ENCODE data around the gene SPACA9.

DNA sequence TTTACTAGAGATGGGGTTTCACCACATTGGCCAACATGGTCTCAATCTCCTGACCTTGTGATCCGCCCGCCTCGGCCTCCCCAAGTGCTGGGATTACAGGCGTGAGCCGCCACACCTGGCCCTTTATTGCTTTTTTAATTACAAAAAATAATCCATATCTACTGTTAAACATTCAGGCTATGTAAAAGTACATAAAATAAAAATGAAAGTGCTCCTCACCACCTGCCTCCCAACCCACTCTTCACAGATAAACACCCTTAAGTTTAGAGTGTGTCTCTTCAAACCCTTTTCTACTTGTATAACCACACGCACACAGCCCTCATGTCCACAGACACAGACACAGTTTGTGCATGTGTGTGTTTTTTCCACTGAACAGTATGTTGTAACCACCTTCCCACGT is 49.0 kb downstream of the SPACA9 start:
- TF ChIP-seq, protein P1, sequence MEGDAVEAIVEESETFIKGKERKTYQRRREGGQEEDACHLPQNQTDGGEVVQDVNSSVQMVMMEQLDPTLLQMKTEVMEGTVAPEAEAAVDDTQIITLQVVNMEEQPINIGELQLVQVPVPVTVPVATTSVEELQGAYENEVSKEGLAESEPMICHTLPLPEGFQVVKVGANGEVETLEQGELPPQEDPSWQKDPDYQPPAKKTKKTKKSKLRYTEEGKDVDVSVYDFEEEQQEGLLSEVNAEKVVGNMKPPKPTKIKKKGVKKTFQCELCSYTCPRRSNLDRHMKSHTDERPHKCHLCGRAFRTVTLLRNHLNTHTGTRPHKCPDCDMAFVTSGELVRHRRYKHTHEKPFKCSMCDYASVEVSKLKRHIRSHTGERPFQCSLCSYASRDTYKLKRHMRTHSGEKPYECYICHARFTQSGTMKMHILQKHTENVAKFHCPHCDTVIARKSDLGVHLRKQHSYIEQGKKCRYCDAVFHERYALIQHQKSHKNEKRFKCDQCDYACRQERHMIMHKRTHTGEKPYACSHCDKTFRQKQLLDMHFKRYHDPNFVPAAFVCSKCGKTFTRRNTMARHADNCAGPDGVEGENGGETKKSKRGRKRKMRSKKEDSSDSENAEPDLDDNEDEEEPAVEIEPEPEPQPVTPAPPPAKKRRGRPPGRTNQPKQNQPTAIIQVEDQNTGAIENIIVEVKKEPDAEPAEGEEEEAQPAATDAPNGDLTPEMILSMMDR (IDR thresholded peaks at IDR 0.05), result no peak
- TF ChIP-seq POLR2A (IDR thresholded peaks at IDR 0.05), result no peak

Measured in adrenal gland (tissue), 5 donors.